IMR-90 (cell line): Measurements from ENCODE around the gene NUDT1. TPM values are rescaled to one million over a fixed set of nuclear protein-coding genes. Genes with fewer than 3 reads are reported as not detected.

Source experiments
- ATAC-seq: fragments of 200-7000 bp; cut with Tn5 transposase; 2 replicates; pipeline ENCODE4 v1.9.1; 2020; ENCODE audit warnings: low read depth, mild to moderate bottlenecking, moderate library complexity
- BruUV-seq: library from RNA; stranded (reverse); fragments of 400-500 nt; replicated peaks from 2 replicates; lab custom pipeline; 2021; lab: Mats Ljungman, UMichigan
- CTCF ChIA-PET: fragments of 300-600 bp; formaldehyde crosslinking; extraction: SDS; loops from one replicate; lab custom pipeline; 2021; ENCODE audit warnings: antibody characterized with exemption; lab: Yijun Ruan, JAX
- POLR2A ChIA-PET: fragments of 300-600 bp; sonication (Branson Sonifier 250); formaldehyde crosslinking; loops from one replicate; lab custom pipeline; 2022; ENCODE audit warnings: antibody characterized with exemption; ENCODE audit not compliant: unreplicated experiment; lab: Charles Lee
- DNase-seq: peaks from one replicate; pipeline ENCODE4 v3.0.0; 2013
- H2AFZ ChIP-seq: replicated peaks from 2 replicates; pipeline ENCODE3; 2013; ENCODE audit warnings: low read length, mild to moderate bottlenecking; ENCODE audit not compliant: poor library complexity
- H2AK5ac ChIP-seq: 2 replicates; pipeline ENCODE4 v1.6.1; 2013; ENCODE audit warnings: low read depth, low read length, inconsistent platforms
- H2AK9ac ChIP-seq: replicated peaks from 2 replicates; pipeline ENCODE3; 2013; ENCODE audit warnings: mild to moderate bottlenecking, low read depth, low read length, moderate library complexity; ENCODE audit not compliant: poor library complexity
- H2BK120ac ChIP-seq: 2 replicates; pipeline ENCODE4 v1.6.1; 2013; ENCODE audit warnings: low read depth, low read length, inconsistent platforms
- H2BK15ac ChIP-seq: 3 replicates; pipeline ENCODE4 v1.6.1; 2013; ENCODE audit warnings: low read depth, low read length, inconsistent platforms
- H2BK20ac ChIP-seq: 2 replicates; pipeline ENCODE4 v1.6.1; 2013; ENCODE audit warnings: low read depth, mild to moderate bottlenecking, inconsistent platforms, low read length, moderate library complexity
- H2BK5ac ChIP-seq: 2 replicates; pipeline ENCODE4 v1.6.1; 2013; ENCODE audit warnings: mild to moderate bottlenecking, low read depth, low read length, inconsistent platforms; ENCODE audit not compliant: poor library complexity, severe bottlenecking
- H3K14ac ChIP-seq: replicated peaks from 2 replicates; pipeline ENCODE4 v1.6.1; 2013; ENCODE audit warnings: low read depth, low read length, inconsistent platforms
- H3K18ac ChIP-seq: 2 replicates; pipeline ENCODE4 v1.6.1; 2013; ENCODE audit warnings: low read depth, low read length, control low read depth
- H3K23ac ChIP-seq: 2 replicates; pipeline ENCODE4 v1.6.1; 2013; ENCODE audit warnings: low read depth, low read length, inconsistent platforms
- H3K27ac ChIP-seq: 2 replicates; pipeline ENCODE4 v1.5.1; 2013; ENCODE audit warnings: mild to moderate bottlenecking, control low read depth, low read length; ENCODE audit not compliant: insufficient read depth
- H3K27me3 ChIP-seq: 2 replicates; pipeline ENCODE4 v1.6.1; 2013; ENCODE audit warnings: low read length; ENCODE audit not compliant: control insufficient read depth, insufficient read depth
- H3K36me3 ChIP-seq: 2 replicates; pipeline ENCODE4 v1.6.1; 2013; ENCODE audit warnings: low read length, mixed read lengths; ENCODE audit not compliant: control insufficient read depth, insufficient read depth
- H3K4ac ChIP-seq: 2 replicates; pipeline ENCODE4 v1.6.1; 2013; ENCODE audit warnings: low read depth, low read length, inconsistent platforms
- H3K4me1 ChIP-seq: 2 replicates; pipeline ENCODE4 v1.6.1; 2013; ENCODE audit warnings: low read length, mixed read lengths; ENCODE audit not compliant: control insufficient read depth, insufficient read depth
- H3K4me2 ChIP-seq: 2 replicates; pipeline ENCODE4 v1.6.1; 2013; ENCODE audit warnings: low read depth, mild to moderate bottlenecking, control low read depth, low read length, moderate library complexity
- H3K4me3 ChIP-seq: 2 replicates; pipeline ENCODE4 v1.5.1; 2013; ENCODE audit warnings: low read depth, mild to moderate bottlenecking, control low read depth, low read length, moderate library complexity; ENCODE audit not compliant: insufficient read depth
- H3K56ac ChIP-seq: 2 replicates; pipeline ENCODE4 v1.6.1; 2013; ENCODE audit warnings: low read length, inconsistent platforms; ENCODE audit not compliant: insufficient read depth; ENCODE audit errors: extremely low read depth
- H3K79me1 ChIP-seq, 2 experiments: 2 replicates each; pipeline ENCODE4 v1.6.1; 2013; ENCODE audit warnings: low read length in 2 of 2, inconsistent platforms in 1 of 2, low read depth in 1 of 2
- H3K9ac ChIP-seq: 2 replicates; pipeline ENCODE4 v1.6.1; 2013; ENCODE audit warnings: low read depth, low read length, control low read depth
- H3K9me1 ChIP-seq: 2 replicates; pipeline ENCODE4 v1.6.1; 2013; ENCODE audit warnings: low read length, inconsistent platforms; ENCODE audit not compliant: insufficient read depth
- H3K9me3 ChIP-seq: 2 replicates; pipeline ENCODE4 v1.6.1; 2013; ENCODE audit warnings: low read length; ENCODE audit not compliant: control insufficient read depth, insufficient read depth
- H4K20me1 ChIP-seq: 2 replicates; pipeline ENCODE4 v1.6.1; 2013; ENCODE audit warnings: low read length, inconsistent platforms; ENCODE audit not compliant: insufficient read depth
- H4K5ac ChIP-seq: 2 replicates; pipeline ENCODE4 v1.6.1; 2013; ENCODE audit warnings: mild to moderate bottlenecking, low read depth, low read length, control low read depth
- H4K8ac ChIP-seq, 2 experiments: 2 replicates each; pipeline ENCODE4 v1.6.1; 2013; ENCODE audit warnings: low read depth in 2 of 2, low read length in 2 of 2, control low read depth in 1 of 2, inconsistent platforms in 1 of 2
- H4K91ac ChIP-seq: 2 replicates; pipeline ENCODE4 v1.6.1; 2013; ENCODE audit warnings: low read depth, low read length, inconsistent platforms; ENCODE audit not compliant: insufficient read depth
- MAZ ChIP-seq: IDR thresholded peaks from 2 replicates; pipeline ENCODE4 v1.6.1; 2012; ENCODE audit warnings: low read depth, mild to moderate bottlenecking, low read length, improper control_type of control experiment, moderate library complexity, borderline replicate concordance
- WGBS, 2 experiments: methylation state at CpG; one replicate each; pipeline versions ENCODE4 v1.1.5 to v1.1.7; 2013; ENCODE audit warnings: missing lambda C conversion rate in 2 of 2; ENCODE audit not compliant: insufficient read length in 1 of 2; ENCODE audit errors: extremely low coverage in 2 of 2; 5-methylcytosine and 5-hydroxymethylcytosine counted together
- dilution Hi-C: fragments of 300-500 bp; cut with HindIII; formaldehyde crosslinking; loops from one replicate; pipeline ENCODE4 v1.14.3; 2018; ENCODE audit warnings: low sequenced_read_pairs; ENCODE audit not compliant: unreplicated experiment
- in situ Hi-C: fragments of 300-500 bp; cut with MboI; formaldehyde crosslinking; loops from 3 replicates; pipeline ENCODE4 v1.14.3; 2019; ENCODE audit warnings: low sequenced_read_pairs, inconsistent platforms, mixed read lengths
- intact Hi-C: fragments of 100-400 bp; cut with micrococcal nuclease; formaldehyde crosslinking; loops from 2 replicates; pipeline ENCODE4 v1.10.0; 2022
- polyA plus RNA-seq, 3 experiments: library from polyadenylated mRNA; depleted of rRNA; stranded (reverse); fragments of >200 nt; gene quantifications; 2 replicates each; pipeline ENCODE4 v1.2.3, GENCODE V29; 2012; ENCODE audit warnings: low replicate concordance in 1 of 3
- total RNA-seq: library from RNA; depleted of rRNA; stranded (reverse); fragments of >200 nt; gene quantifications from 2 replicates; pipeline ENCODE4 v1.2.3, GENCODE V29; 2012
- TF ChIP-seq, protein P1 (sequence below): conservative IDR thresholded peaks from 2 replicates; pipeline ENCODE4 v1.5.1; 2012; ENCODE audit warnings: mild to moderate bottlenecking, low read depth, low read length, improper control_type of control experiment

Gene NUDT1
- total and polyA plus RNA-seq, 2 of the 4 experiments (the other 2 are of a cell fraction), result 33.4 to 49.1 TPM

GRCh38 chr7:2225336-2225735 lies 16.7 kb upstream of the NUDT1 start:
- Histone ChIP-seq H3K23ac (no peak overlapping the region), H3K27ac (no peak overlapping the region), H3K27me3 (no peaks in the 10 kb centered on the region), H4K20me1 (no peaks in the 10 kb centered on the region; the same call in 1 of the 2 replicates), H3K56ac (no peak overlapping the region), H3K14ac (no peak overlapping the region), H2BK5ac (no peak overlapping the region), H2AFZ (no peak overlapping the region), H3K9ac (no peak overlapping the region), H2AK5ac (no peak overlapping the region), H3K79me1 (peaks cover 8 to 43% of the 10 kb centered on the region in 2 experiments; a peak in 3 of 4 replicates), H3K4me1 (no peaks in the 10 kb centered on the region), H3K9me3 (no peaks in the 10 kb centered on the region), H3K4me2 (no peak overlapping the region), H4K5ac (no peak overlapping the region), H4K91ac (no peak overlapping the region), H2BK20ac (no peak overlapping the region), H3K36me3 (peaks cover 55% of the 10 kb centered on the region), H3K4me3 (no peak overlapping the region), H2AK9ac (no peak overlapping the region), H3K9me1 (no peaks in the 10 kb centered on the region), H2BK15ac (no peak overlapping the region), H3K4ac (no peak overlapping the region), H3K18ac (no peak overlapping the region), H4K8ac (no peak overlapping the region), H2BK120ac (no peak overlapping the region)
- ChIA-PET CTCF (no interaction called here), POLR2A (no interaction called here)
- ATAC-seq (no peak), DNase-seq (no peak)
- WGBS, 2 experiments, result 97% methylated on average over 10 of the region's 14 CpGs; no CpG with 5 or more reads in 1 of the 2 experiments
- dilution Hi-C loops (no loop called here), in situ Hi-C loops (no loop called here), intact Hi-C loops (no loop called here)
- BruUV-seq, result no TSS peak
- TF ChIP-seq, protein P1, sequence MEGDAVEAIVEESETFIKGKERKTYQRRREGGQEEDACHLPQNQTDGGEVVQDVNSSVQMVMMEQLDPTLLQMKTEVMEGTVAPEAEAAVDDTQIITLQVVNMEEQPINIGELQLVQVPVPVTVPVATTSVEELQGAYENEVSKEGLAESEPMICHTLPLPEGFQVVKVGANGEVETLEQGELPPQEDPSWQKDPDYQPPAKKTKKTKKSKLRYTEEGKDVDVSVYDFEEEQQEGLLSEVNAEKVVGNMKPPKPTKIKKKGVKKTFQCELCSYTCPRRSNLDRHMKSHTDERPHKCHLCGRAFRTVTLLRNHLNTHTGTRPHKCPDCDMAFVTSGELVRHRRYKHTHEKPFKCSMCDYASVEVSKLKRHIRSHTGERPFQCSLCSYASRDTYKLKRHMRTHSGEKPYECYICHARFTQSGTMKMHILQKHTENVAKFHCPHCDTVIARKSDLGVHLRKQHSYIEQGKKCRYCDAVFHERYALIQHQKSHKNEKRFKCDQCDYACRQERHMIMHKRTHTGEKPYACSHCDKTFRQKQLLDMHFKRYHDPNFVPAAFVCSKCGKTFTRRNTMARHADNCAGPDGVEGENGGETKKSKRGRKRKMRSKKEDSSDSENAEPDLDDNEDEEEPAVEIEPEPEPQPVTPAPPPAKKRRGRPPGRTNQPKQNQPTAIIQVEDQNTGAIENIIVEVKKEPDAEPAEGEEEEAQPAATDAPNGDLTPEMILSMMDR, result no peak
- no peak for TF ChIP-seq MAZ
